SK-N-SH (cell line): ENCODE measurements around the gene MLXIPL. TPM values are rescaled to one million over a fixed set of nuclear protein-coding genes. Genes with fewer than 3 reads are reported as not detected.

Experiments used
- CTCF ChIA-PET: fragments of 300-600, 350-600 bp; formaldehyde crosslinking; extraction: SDS; loops from one replicate; lab custom pipeline; 2021; lab: Yijun Ruan, JAX
- POLR2A ChIA-PET: fragments of 350-600 bp; sonication (Branson Sonifier 250); formaldehyde crosslinking; extraction: SDS; loops from one replicate; lab custom pipeline; 2020; ENCODE audit warnings: antibody characterized with exemption, inconsistent platforms; lab: Yijun Ruan, JAX
- DNase-seq: peaks from one replicate; pipeline ENCODE4 v3.0.0; 2012
- H2AFZ ChIP-seq: fragments of 200-600 bp; sonication (generic); 2 replicates; pipeline ENCODE4 v1.8.1; 2016; ENCODE audit warnings: antibody characterized with exemption, mild to moderate bottlenecking, low read depth
- H3F3A ChIP-seq: fragments of 200-600 bp; sonication (generic); replicated peaks from 2 replicates; pipeline ENCODE3; 2016; ENCODE audit warnings: antibody characterized with exemption, mild to moderate bottlenecking; ENCODE audit not compliant: insufficient read depth
- H3K27ac ChIP-seq, 2 experiments: fragments of 200-500 bp in 1 of 2; fragments of 200-600 bp in 1 of 2; sonication (Bioruptor generic) in 1 of 2; sonication (generic), shearing (Covaris generic) in 1 of 2; 2 replicates each; pipeline versions ENCODE4 v1.5.1 to v1.6.1; 2014 to 2016; ENCODE audit warnings: low read depth in 2 of 2, inconsistent platforms in 1 of 2, low read length in 1 of 2, mild to moderate bottlenecking in 1 of 2, mixed read lengths in 1 of 2
- H3K27me3 ChIP-seq: fragments of 200-600 bp; sonication (generic), shearing (Covaris generic); 2 replicates; pipeline ENCODE4 v1.6.1; 2016; ENCODE audit warnings: mixed run types; ENCODE audit not compliant: insufficient read depth
- H3K36me3 ChIP-seq, 2 experiments: fragments of 200-500 bp in 1 of 2; fragments of 200-600 bp in 1 of 2; sonication (Bioruptor generic) in 1 of 2; sonication (generic) in 1 of 2; replicated peaks in 1 of 2; 2 replicates each; pipeline versions ENCODE3 to v1.5.1; 2014 to 2016; ENCODE audit warnings: low read length in 1 of 2, mild to moderate bottlenecking in 1 of 2; ENCODE audit not compliant: insufficient read depth in 2 of 2, control insufficient read depth in 1 of 2
- H3K4me1 ChIP-seq, 2 experiments: fragments of 200-500 bp in 1 of 2; fragments of 200-600 bp in 1 of 2; sonication (Bioruptor generic) in 1 of 2; sonication (generic), shearing (Covaris generic) in 1 of 2; 2 replicates each; pipeline versions ENCODE4 v1.5.1 to v1.6.1; 2014 to 2016; ENCODE audit warnings: low read depth in 1 of 2, low read length in 1 of 2, mixed run types in 1 of 2; ENCODE audit not compliant: insufficient read depth in 2 of 2, control insufficient read depth in 1 of 2
- H3K4me2 ChIP-seq: fragments of 200-600 bp; sonication (generic), shearing (Covaris generic); 2 replicates; pipeline ENCODE4 v1.6.1; 2017; ENCODE audit warnings: mixed run types
- H3K4me3 ChIP-seq, 2 experiments: fragments of 200-500 bp in 1 of 2; fragments of 200-600 bp in 1 of 2; sonication (Bioruptor generic) in 1 of 2; sonication (generic), shearing (Covaris generic) in 1 of 2; 2 replicates each; pipeline versions ENCODE4 v1.5.1 to v1.8.1; 2014 to 2016; ENCODE audit warnings: low read depth in 2 of 2, inconsistent platforms in 1 of 2, low read length in 1 of 2, mild to moderate bottlenecking in 1 of 2, mixed read lengths in 1 of 2, moderate library complexity in 1 of 2
- H3K79me2 ChIP-seq: fragments of 200-600 bp; sonication (generic); 2 replicates; pipeline ENCODE4 v1.8.1; 2017; ENCODE audit warnings: mild to moderate bottlenecking; ENCODE audit not compliant: insufficient read depth
- H3K9ac ChIP-seq: fragments of 200-600 bp; sonication (generic); 2 replicates; pipeline ENCODE4 v1.6.1; 2017; ENCODE audit warnings: mixed run types
- H3K9me2 ChIP-seq: fragments of 200-600 bp; sonication (generic); 2 replicates; pipeline ENCODE4 v1.6.1; 2017; ENCODE audit warnings: mixed run types
- H3K9me3 ChIP-seq: fragments of 200-600 bp; sonication (generic); 2 replicates; pipeline ENCODE4 v1.6.1; 2017; ENCODE audit warnings: mixed run types, mild to moderate bottlenecking, moderate library complexity
- H4K20me1 ChIP-seq: fragments of 200-600 bp; sonication (generic); 2 replicates; pipeline ENCODE4 v1.6.1; 2017; ENCODE audit warnings: mild to moderate bottlenecking, mixed run types; ENCODE audit not compliant: insufficient read depth
- ELF1 ChIP-seq: IDR thresholded peaks from 2 replicates; pipeline ENCODE4 v1.4.0; 2012
- EZH2phosphoT487 ChIP-seq: fragments of 200-600 bp; sonication (generic); IDR thresholded peaks from 2 replicates; pipeline ENCODE4 v1.6.1; 2017; ENCODE audit warnings: low read depth, mixed run types, mild to moderate bottlenecking, antibody characterized with exemption, moderate library complexity, borderline replicate concordance
- FOSL2 ChIP-seq: IDR thresholded peaks from 2 replicates; pipeline ENCODE4 v1.4.0; 2012; ENCODE audit warnings: low read depth, mild to moderate bottlenecking, moderate library complexity, borderline replicate concordance
- FOXM1 ChIP-seq: IDR thresholded peaks from 2 replicates; pipeline ENCODE4 v1.4.0; 2012; ENCODE audit warnings: low read depth, mild to moderate bottlenecking
- GATA2 ChIP-seq: sonication (generic); formaldehyde crosslinking; IDR thresholded peaks from 2 replicates; pipeline ENCODE4 v1.5.0; 2020; ENCODE audit warnings: mild to moderate bottlenecking, missing genetic modification reagents
- JUND ChIP-seq: IDR thresholded peaks from 2 replicates; pipeline ENCODE4 v1.4.0; 2012
- MXI1 ChIP-seq: IDR thresholded peaks from 2 replicates; pipeline ENCODE4 v1.6.1; 2012; ENCODE audit warnings: mild to moderate bottlenecking, low read depth, low read length, improper control_type of control experiment
- NFIC ChIP-seq: IDR thresholded peaks from 2 replicates; pipeline ENCODE4 v1.4.0; 2012; ENCODE audit warnings: borderline replicate concordance
- NRF1 ChIP-seq: IDR thresholded peaks from 2 replicates; pipeline ENCODE4 v1.6.1; 2012; ENCODE audit warnings: low read depth, mild to moderate bottlenecking, low read length
- RFX5 ChIP-seq: IDR thresholded peaks from 2 replicates; pipeline ENCODE4 v1.6.1; 2012; ENCODE audit warnings: mild to moderate bottlenecking, improper control_type of control experiment, low read length
- RXRA ChIP-seq: IDR thresholded peaks from 2 replicates; pipeline ENCODE4 v1.4.0; 2012; ENCODE audit warnings: low read depth, mild to moderate bottlenecking, borderline replicate concordance
- SIN3A ChIP-seq: IDR thresholded peaks from 2 replicates; pipeline ENCODE4 v1.6.1; 2012; ENCODE audit warnings: low read depth, mild to moderate bottlenecking, low read length, moderate library complexity, borderline replicate concordance
- TAF1 ChIP-seq: IDR thresholded peaks from 2 replicates; pipeline ENCODE4 v1.6.1; 2012; ENCODE audit warnings: low read depth, mild to moderate bottlenecking, low read length, moderate library complexity, borderline replicate concordance
- TCF12 ChIP-seq: IDR thresholded peaks from 2 replicates; pipeline ENCODE4 v1.4.0; 2012
- WGBS: methylation state at CpG from one replicate; pipeline ENCODE4 v1.1.6; 2017; ENCODE audit warnings: low lambda C conversion rate; 5-methylcytosine and 5-hydroxymethylcytosine counted together
- polyA plus RNA-seq, 3 experiments: library from polyadenylated mRNA; depleted of rRNA; stranded (reverse); fragments of >200 nt; gene quantifications; 2 replicates each; pipeline ENCODE4 v1.2.3, GENCODE V29; 2012
- TF ChIP-seq, protein P1 (sequence below): IDR thresholded peaks from 2 replicates; pipeline ENCODE4 v1.4.0; 2012; ENCODE audit warnings: low read depth, borderline replicate concordance
- TF ChIP-seq, protein P2 (sequence below): fragments of 150-350 bp; IDR thresholded peaks from 2 replicates; pipeline ENCODE4 v1.6.1; 2017; ENCODE audit warnings: antibody characterized with exemption, low read length, low read depth, borderline replicate concordance
- TF ChIP-seq, protein P3 (sequence below): IDR thresholded peaks from 2 replicates; pipeline ENCODE4 v1.4.0; 2012; ENCODE audit warnings: low read depth, borderline replicate concordance

Gene MLXIPL
- polyA plus RNA-seq, 1 of the 3 experiments (the other 2 are of a cell fraction) = 0.21 TPM

DNA sequence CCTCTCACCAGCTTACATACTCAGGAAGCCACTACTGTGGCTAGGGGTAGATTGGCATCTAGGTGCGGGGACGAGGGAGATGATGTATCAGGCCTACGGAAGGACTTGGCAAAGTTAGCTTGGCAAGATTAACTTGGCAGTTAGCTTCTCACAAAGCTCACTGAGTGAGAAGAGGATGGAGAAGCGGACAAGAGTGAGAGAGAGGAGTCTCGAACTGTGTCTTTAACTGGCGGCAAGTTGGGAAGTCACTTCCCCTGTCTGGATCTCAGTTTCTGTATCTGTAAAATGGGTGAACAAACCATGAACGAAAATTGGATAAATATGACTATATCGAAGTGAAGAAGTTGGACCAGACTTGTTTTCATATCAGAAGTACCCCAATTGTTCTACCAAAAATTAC lies 9.5 kb upstream of the MLXIPL start:
- 57% methylated on average over 8 of the region's 8 CpGs for WGBS
- Histone ChIP-seq H3K9me2 (no peaks in the 10 kb centered on the region), H3K4me1 (peaks cover 0 to 8% of the 10 kb centered on the region in 2 experiments; a peak in 1 of 4 replicates)
- TF ChIP-seq NFIC (no peak), TAF1 (no peak), ELF1 (no peak)
- TF ChIP-seq, all 33 proteins: peak for 0
- Histone ChIP-seq H3K36me3 (no peaks in the 10 kb centered on the region), H3K79me2 (no peaks in the 10 kb centered on the region), H3F3A (peaks cover 11% of the 10 kb centered on the region), H3K4me3 (no peak overlapping the region), H3K27me3 (peaks cover 11% of the 10 kb centered on the region; the same call in 1 of the 2 replicates), H3K27ac (no peak overlapping the region), H4K20me1 (no peaks in the 10 kb centered on the region), H2AFZ (no peak overlapping the region), H3K4me2 (no peak overlapping the region), H3K9ac (no peak overlapping the region), H3K9me3 (no peaks in the 10 kb centered on the region)
- ChIA-PET POLR2A (no interaction called here), CTCF (interaction anchor here (1.2 to 1.3 kb wide), 2 partner anchors 27 to 33 kb away, joined by 3 to 5 read pairs; no protein-coding TSS in a partner anchor)
- DNase-seq = no peak

DNA sequence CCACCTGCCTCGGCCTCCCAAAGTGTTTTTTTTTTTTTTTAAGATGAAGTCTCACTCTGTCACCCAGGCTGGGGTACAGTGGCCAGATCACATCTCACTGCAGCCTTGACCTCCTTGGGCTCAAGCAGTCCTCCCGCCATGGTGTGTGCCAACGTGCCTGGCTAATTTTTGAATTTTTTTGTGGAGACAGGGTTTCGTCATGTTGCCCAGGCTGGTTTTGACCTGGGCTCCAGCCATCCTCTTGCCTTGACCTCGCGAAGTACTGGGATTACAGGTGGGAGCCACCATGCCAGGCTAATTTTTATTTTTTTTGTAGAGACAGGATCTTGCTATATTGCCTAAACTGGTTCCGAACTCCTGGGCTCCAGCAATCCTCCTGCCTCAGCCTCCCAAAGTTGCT lies 9.0 kb upstream of the MLXIPL start:
- H3K79me2 ChIP-seq = no peaks in the 10 kb centered on the region
- no peak overlapping the region for H2AFZ ChIP-seq
- POLR2A ChIA-PET = no interaction called here
- TF ChIP-seq NRF1 (no peak), TAF1 (no peak), TCF12 (no peak), FOSL2 (no peak), RFX5 (no peak), FOXM1 (no peak), JUND (no peak), RXRA (no peak), SIN3A (no peak), GATA2 (CRISPR knock-in tag) (no peak), MXI1 (no peak), EZH2phosphoT487 (no peak)
- TF ChIP-seq, protein P1, sequence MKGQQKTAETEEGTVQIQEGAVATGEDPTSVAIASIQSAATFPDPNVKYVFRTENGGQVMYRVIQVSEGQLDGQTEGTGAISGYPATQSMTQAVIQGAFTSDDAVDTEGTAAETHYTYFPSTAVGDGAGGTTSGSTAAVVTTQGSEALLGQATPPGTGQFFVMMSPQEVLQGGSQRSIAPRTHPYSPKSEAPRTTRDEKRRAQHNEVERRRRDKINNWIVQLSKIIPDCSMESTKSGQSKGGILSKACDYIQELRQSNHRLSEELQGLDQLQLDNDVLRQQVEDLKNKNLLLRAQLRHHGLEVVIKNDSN = no peak
- TF ChIP-seq, protein P2, sequence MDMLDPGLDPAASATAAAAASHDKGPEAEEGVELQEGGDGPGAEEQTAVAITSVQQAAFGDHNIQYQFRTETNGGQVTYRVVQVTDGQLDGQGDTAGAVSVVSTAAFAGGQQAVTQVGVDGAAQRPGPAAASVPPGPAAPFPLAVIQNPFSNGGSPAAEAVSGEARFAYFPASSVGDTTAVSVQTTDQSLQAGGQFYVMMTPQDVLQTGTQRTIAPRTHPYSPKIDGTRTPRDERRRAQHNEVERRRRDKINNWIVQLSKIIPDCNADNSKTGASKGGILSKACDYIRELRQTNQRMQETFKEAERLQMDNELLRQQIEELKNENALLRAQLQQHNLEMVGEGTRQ = no peak
- TF ChIP-seq, protein P3, sequence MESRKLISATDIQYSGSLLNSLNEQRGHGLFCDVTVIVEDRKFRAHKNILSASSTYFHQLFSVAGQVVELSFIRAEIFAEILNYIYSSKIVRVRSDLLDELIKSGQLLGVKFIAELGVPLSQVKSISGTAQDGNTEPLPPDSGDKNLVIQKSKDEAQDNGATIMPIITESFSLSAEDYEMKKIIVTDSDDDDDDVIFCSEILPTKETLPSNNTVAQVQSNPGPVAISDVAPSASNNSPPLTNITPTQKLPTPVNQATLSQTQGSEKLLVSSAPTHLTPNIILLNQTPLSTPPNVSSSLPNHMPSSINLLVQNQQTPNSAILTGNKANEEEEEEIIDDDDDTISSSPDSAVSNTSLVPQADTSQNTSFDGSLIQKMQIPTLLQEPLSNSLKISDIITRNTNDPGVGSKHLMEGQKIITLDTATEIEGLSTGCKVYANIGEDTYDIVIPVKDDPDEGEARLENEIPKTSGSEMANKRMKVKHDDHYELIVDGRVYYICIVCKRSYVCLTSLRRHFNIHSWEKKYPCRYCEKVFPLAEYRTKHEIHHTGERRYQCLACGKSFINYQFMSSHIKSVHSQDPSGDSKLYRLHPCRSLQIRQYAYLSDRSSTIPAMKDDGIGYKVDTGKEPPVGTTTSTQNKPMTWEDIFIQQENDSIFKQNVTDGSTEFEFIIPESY = no peak
- H3K4me3 ChIP-seq = no peak overlapping the region
- H3F3A ChIP-seq = peaks cover 9% of the 10 kb centered on the region
- peaks cover 16% of the 10 kb centered on the region; the same call in 1 of the 2 replicates for H3K27me3 ChIP-seq
- H4K20me1 ChIP-seq = no peaks in the 10 kb centered on the region
- H3K4me2 ChIP-seq = no peak overlapping the region
- H3K4me1 ChIP-seq = peaks cover 0 to 8% of the 10 kb centered on the region in 2 experiments; a peak in 1 of 4 replicates
- no peaks in the 10 kb centered on the region for H3K36me3 ChIP-seq
- 73% methylated on average over 7 of the region's 7 CpGs for WGBS
- no peaks in the 10 kb centered on the region for H3K9me3 ChIP-seq
- H3K9me2 ChIP-seq = no peaks in the 10 kb centered on the region
- no peak overlapping the region for H3K27ac ChIP-seq
- no peak for DNase-seq
- CTCF ChIA-PET = interaction anchor here (1.2 to 1.3 kb wide), 2 partner anchors 26 to 33 kb away, joined by 3 to 5 read pairs; no protein-coding TSS in a partner anchor
- H3K9ac ChIP-seq = no peak overlapping the region
